Measurements from ENCODE around the gene SMIM41.

- TF ChIP-seq CTCF (conservative IDR thresholded peaks at IDR 0.05 in 1 of 2, IDR thresholded peaks at IDR 0.05 in 1 of 2; ENCODE audit: low read depth in 1 of 2, low read length in 2 of 2): no peak
- TF ChIP-seq EZH2 (IDR thresholded peaks at IDR 0.05; ENCODE audit: low read length, missing control alignments): no peak
These were observed 67.4 kb downstream of the SMIM41 start for GRCh38 chr12:52146822-52147366.
